Measurements from ENCODE around the gene CRHR2. TPM values are rescaled to one million over a fixed set of nuclear protein-coding genes. Genes with fewer than 3 reads are reported as not detected.

CRHR2 gene
- total RNA-seq, 6 experiments from 2014 or later: not detected

DNA sequence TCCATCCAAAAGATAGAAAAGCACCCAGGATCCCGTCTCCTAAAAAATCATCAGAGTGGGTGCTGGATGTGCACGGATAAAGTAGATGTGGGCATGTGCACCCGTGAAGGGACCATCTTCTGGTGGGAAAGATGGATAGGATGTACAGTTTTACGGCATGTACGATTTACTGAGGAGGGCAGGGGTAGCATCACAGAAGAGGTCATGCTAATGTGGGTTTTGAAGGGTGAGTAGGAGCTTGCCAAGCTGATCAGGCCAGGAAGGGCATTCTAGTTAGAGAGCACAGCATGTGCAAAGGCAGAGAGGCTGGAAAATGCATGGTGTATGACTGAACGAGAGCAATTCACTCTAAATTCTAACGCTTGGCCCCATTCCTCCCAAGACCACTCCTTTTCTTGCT is 7.8 kb upstream of the CRHR2 start:
- no peaks in the 10 kb centered on the region for H3K27me3 ChIP-seq
- DNase-seq (no peak), ATAC-seq (no peak)
- TF ChIP-seq POLR2A (IDR thresholded peaks at IDR 0.05) (no peak), CTCF (IDR thresholded peaks at IDR 0.05) (no peak)
- no peaks in the 10 kb centered on the region for H3K36me3 ChIP-seq
- intact Hi-C loops (cut with DNase I): no loop called here
- no peak overlapping the region for H3K27ac ChIP-seq
- H3K4me1 ChIP-seq: no peaks in the 10 kb centered on the region
- 66% methylated on average over 4 of the region's 7 CpGs for WGBS (ENCODE audit: insufficient coverage, low coverage, low lambda C conversion rate, missing lambda C conversion rate)
- no peak overlapping the region for H3K4me3 ChIP-seq
- no peaks in the 10 kb centered on the region for H3K9me3 ChIP-seq

DNA sequence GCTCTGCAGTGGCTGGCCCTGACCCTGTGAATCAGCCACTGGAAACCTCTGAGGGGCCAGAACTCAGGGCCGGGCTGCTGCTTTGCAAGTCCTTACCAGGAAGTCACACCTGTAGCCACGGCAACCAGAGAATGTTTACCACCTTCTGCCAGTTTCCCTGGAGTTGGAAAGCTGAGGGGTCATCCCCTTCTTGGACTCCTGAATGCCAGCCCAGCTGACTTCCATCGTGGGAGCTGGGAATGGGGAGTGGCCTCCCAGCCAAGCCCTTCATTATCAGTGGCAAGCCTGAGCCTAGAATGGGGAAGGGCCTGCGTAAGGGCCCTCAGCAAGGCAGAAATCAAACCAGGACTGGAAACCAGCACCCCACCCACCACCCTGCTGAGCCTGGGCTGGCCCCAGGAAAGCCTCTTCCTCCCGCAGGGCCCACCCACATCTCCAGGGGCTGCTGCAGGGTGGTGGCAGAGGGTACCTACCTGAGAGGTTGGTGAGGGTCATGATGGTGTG is 6.5 kb upstream of the CRHR2 start:
- Histone ChIP-seq H3K4me1 (no peaks in the 10 kb centered on the region), H3K36me3 (no peaks in the 10 kb centered on the region), H3K4me3 (no peak overlapping the region), H3K27me3 (no peaks in the 10 kb centered on the region), H3K27ac (no peak overlapping the region), H3K9me3 (no peaks in the 10 kb centered on the region)
- intact Hi-C loops (cut with DNase I): no loop called here
- TF ChIP-seq POLR2A (IDR thresholded peaks at IDR 0.05) (no peak), CTCF (IDR thresholded peaks at IDR 0.05) (no peak)
- ATAC-seq (no peak), DNase-seq (no peak)
- WGBS (ENCODE audit: insufficient coverage, low coverage, low lambda C conversion rate, missing lambda C conversion rate): 43% methylated on average over 1 of the region's 5 CpGs

- intact Hi-C loops (cut with DNase I): no loop called here
These were observed 5.3 kb upstream of the CRHR2 start for GRCh38 chr7:30687604-30688003.

GRCh38 chr7:30684351-30684750 is 2.1 kb upstream of the CRHR2 start:
- Histone ChIP-seq H3K4me1 (peaks cover 0 to 10% (median 3%) of the 10 kb centered on the region in 4 donors), H3K4me3 (no peak overlapping the region), H3K36me3 (no peaks in the 10 kb centered on the region), H3K9me3 (no peaks in the 10 kb centered on the region), H3K27ac (no peak overlapping the region), H3K27me3 (peaks cover 0 to 7% of the 10 kb centered on the region in 2 donors)
- 49% methylated on average over 2 of the region's 2 CpGs for WGBS (ENCODE audit: insufficient coverage, low coverage, low lambda C conversion rate, missing lambda C conversion rate)
- intact Hi-C loops (cut with DNase I): no loop called here
- no peak for TF ChIP-seq POLR2A (IDR thresholded peaks at IDR 0.05)
- no peak for TF ChIP-seq CTCF (IDR thresholded peaks at IDR 0.05)
- DNase-seq (no peak), ATAC-seq (no peak)

More at GRCh38 chr7:30687604-30688003, 5.3 kb upstream of the CRHR2 start:
- no peak overlapping the region for H3K27ac ChIP-seq
- 52% methylated on average over 5 of the region's 6 CpGs for WGBS (ENCODE audit: insufficient coverage, low coverage, low lambda C conversion rate, missing lambda C conversion rate)
- H3K36me3 ChIP-seq: no peaks in the 10 kb centered on the region
- no peaks in the 10 kb centered on the region for H3K4me1 ChIP-seq
- no peak overlapping the region for H3K4me3 ChIP-seq
- DNase-seq: no peak
- no peak for ATAC-seq
- H3K9me3 ChIP-seq: no peaks in the 10 kb centered on the region
- H3K27me3 ChIP-seq: no peaks in the 10 kb centered on the region
- TF ChIP-seq POLR2A (IDR thresholded peaks at IDR 0.05): no peak
- no peak for TF ChIP-seq CTCF (IDR thresholded peaks at IDR 0.05)

GRCh38 chr7:30683816-30684215 is 1.6 kb upstream of the CRHR2 start:
- ATAC-seq: no peak
- Histone ChIP-seq H3K4me1 (peaks cover 0 to 10% (median 3%) of the 10 kb centered on the region in 4 donors), H3K4me3 (no peak overlapping the region), H3K27ac (no peak overlapping the region), H3K27me3 (peaks cover 0 to 7% of the 10 kb centered on the region in 2 donors), H3K9me3 (no peaks in the 10 kb centered on the region), H3K36me3 (no peaks in the 10 kb centered on the region)
- WGBS (ENCODE audit: insufficient coverage, low coverage, low lambda C conversion rate, missing lambda C conversion rate): no CpG with 5 or more reads among the region's 3 CpGs
- TF ChIP-seq CTCF (IDR thresholded peaks at IDR 0.05) (no peak), POLR2A (IDR thresholded peaks at IDR 0.05) (no peak)
- no peak for DNase-seq
- intact Hi-C loops (cut with DNase I): no loop called here

Measured in right lobe of liver (tissue), 6 donors.